ENCODE results near the gene NUS1.
"Not testable (repeated sequence)": the region's sequence is repeated elsewhere in the genome, so short reads cannot be mapped to it uniquely, and the experiment has no call there.

NUS1 gene

DNA sequence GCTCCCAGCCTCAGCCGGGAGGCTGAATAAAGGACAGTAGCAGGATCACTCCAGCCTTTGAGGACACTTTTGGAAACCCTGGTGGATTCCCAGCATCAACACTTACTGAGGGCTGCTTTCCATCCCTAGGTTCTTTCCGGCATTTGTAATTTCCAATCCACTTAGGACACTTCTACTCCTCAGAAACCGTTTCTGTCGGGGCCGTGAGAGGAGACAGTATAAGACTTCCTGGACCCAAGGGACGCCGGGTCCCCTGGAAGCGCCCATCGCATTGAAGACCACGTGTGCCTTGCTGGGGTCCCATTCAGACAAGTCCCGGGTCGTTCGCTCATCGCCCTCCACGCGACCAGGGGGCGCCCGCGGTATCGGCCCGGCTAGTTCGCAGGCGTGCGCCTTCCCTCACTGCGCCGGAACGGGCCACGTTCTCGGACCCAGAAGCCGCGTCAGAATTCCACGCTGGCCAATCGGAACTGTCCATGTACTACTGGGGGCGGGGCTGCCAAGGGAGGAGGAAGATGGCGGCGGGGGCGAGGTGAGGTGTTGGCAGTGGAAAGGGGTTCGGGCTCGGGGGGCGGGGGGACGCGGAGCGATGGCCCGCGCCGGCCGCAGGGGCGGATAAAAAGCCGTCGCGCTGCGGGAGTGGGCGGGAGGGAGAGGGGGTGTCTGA lies at the start of gene NUS1:
NUS1 (plus strand) TSS at position 479 of the 667 bp plus-strand sequence. CDS start 202 bp downstream, outside the sequence.
- DNase-seq = peak; percentile 93

GRCh38 chr6:117627533-117627932 lies 47.7 kb upstream of the NUS1 start:
- no peak for DNase-seq

- DNase-seq = no peak
Observed at GRCh38 chr6:117629119-117629660, 46.1 kb upstream of the NUS1 start.

GRCh38 chr6:117637770-117638169 lies 37.5 kb upstream of the NUS1 start:
- no peak for DNase-seq

- DNase-seq = no peak
Observed at GRCh38 chr6:117642976-117643375, 32.3 kb upstream of the NUS1 start.

DNA sequence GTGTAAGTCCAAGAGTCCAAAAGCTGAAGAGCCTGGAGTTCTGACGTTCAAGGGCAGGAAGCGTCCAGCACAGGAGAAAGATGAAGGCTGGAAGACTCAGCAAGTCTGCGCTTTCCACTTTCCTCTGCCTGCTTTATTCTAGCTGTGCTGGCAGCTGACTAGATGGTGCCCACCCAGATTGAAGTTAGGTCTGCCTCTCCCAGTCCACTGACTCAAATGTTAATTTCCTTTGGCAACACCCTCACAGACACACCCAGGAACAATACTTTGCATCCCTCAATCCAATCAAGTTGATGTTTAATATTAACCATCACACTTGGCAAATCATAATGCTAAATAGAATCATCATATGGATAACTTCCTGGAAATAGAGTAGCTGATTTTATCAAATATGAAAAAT lies 23.3 kb upstream of the NUS1 start:
- DNase-seq = not testable (repeated sequence)

DNA sequence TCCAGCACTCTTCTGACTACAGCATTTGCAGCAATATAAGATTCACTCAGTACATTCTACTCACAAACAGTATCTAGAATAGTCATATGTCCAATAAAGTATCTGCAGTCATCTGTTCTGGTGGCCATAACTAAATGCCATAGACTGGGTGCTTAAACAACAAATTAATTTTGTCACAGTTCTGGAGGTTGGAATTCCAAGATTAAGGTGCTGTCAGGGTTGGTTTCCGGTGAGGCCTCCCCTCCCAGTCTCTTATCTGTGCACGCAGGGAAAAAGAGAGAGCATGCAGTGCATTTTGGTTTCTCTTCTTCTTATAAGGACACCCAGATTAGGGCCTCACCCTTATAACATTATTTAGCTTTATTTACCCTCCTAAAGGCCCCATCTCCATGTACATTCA lies 21.3 kb upstream of the NUS1 start:
- DNase-seq = no peak

- no peak for DNase-seq
Observed at GRCh38 chr6:117655380-117655779, 19.9 kb upstream of the NUS1 start.

- no peak for DNase-seq
Observed at GRCh38 chr6:117666881-117667280, 8.4 kb upstream of the NUS1 start.

- no peak for DNase-seq
Observed at GRCh38 chr6:117668736-117669135, 6.5 kb upstream of the NUS1 start.

GRCh38 chr6:117674503-117674902 lies 766 bp upstream of the NUS1 start:
- no peak for DNase-seq

DNA sequence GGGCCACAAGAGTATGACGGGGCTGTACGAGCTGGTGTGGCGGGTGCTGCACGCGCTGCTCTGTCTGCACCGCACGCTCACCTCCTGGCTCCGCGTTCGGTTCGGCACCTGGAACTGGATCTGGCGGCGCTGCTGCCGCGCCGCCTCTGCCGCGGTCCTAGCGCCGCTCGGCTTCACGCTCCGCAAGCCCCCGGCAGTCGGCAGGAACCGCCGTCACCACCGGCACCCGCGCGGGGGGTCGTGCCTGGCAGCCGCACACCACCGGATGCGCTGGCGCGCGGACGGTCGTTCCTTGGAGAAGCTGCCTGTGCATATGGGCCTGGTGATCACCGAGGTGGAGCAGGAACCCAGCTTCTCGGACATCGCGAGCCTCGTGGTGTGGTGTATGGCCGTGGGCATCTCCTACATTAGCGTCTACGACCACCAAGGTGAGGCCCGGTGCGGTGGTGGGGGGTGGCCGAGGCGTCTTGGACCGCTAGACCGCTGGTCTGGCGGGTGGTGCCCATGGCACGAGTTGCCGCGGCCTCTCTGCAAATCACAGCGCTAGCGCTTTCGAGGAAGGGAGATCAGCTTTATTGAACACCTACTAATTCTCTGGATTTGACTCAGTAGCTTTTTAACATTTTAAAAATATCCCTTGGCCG lies 511 bp downstream of the NUS1 start:
- not testable (repeated sequence) for DNase-seq

GRCh38 chr6:117676577-117677218 lies 1.4 kb downstream of the NUS1 start:
- DNase-seq = no peak

GRCh38 chr6:117677553-117678141 lies 2.4 kb downstream of the NUS1 start:
- no peak for DNase-seq

DNA sequence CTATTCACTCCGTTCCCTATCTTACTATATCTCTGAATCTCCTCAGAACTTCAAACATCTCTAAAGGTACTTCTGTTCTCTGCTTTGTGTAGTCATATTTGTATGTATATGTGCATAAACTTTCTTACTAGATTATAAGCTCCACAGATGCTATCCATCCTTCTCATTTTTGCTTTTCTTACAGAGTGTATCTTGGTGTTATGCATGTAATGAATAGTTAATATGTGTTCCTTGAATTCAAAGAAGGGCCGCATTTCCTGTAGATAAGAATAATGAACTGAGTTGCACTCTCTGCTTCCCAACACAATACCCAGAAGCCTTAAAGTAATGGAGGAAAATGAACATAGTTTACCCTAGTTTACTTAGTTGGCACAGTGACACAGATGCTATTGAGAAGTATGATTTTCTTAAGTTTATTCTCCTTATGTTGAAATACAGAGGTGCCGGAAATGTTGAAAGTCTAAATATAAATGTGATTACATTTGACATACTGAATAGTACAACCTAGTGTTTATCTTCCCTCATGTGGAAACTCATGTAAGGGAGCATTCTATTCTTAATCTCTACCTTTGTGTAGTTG lies 6.0 kb downstream of the NUS1 start:
- DNase-seq = no peak

DNA sequence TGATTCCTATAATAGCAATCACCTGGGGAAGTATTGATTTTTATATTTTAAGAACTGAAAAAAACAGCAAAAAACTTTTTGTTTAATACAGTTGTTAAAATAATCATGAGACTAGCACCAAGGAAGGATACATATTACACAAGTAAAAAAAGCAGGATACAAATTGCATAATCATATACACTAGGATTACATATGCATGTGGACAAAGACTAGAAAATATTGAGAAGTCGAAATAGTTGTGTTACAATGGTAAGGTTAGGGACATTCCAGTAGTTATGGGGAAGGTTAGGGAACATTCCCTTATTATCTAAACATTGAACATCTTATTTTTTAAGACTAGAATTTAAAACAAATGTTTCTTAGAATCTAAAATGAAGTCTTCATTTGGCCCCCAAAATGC lies 9.5 kb downstream of the NUS1 start:
- DNase-seq = no peak

GRCh38 chr6:117685359-117685758 lies 10.1 kb downstream of the NUS1 start:
- DNase-seq = no peak

GRCh38 chr6:117687021-117687648 lies 11.9 kb downstream of the NUS1 start:
- DNase-seq = no peak

DNA sequence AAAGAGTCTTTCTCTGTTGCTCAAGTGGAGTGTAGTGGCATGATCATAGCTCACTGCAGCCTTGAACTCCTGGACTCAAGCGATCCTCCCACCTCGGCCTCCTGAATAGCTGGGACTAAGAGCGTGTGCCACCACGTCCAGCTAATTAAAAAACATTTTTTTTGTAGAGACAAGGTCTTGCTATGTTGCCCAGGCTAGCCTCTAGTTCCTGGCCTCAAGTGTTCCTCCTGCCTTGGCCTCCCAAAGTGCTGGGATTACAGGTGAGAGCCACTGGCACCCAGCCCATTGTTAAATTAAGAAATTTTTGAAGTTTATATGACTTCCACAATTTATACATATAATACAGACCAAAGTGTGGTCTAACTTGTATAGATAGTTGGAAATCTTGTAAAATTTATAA lies 14.3 kb downstream of the NUS1 start:
- DNase-seq = not testable (repeated sequence)

DNA sequence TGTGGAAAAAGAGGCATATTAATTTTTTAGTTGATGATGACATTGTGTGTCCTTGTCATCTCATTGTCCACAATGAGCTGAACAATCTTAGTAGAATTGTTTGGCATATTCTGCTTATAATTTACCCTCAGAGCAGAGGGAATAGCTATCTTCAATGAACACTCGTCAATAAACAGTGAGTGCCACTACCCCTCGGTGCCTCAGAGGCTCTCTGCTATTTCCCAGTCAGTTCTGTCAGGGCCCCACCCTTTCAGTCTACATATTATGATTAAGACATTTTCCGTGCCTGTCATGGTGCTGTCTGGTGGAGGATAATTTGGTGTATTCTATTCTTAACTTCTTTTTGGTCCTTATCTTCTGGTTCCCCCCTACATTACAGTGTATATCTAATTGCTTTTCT lies 31.2 kb downstream of the NUS1 start:
- no peak for DNase-seq

- DNase-seq = not testable (repeated sequence)
Observed at GRCh38 chr6:117706936-117707509, 31.8 kb downstream of the NUS1 start.

GRCh38 chr6:117711369-117711768 lies 36.1 kb downstream of the NUS1 start:
- DNase-seq = no peak

Measured in NCI-H69 (cell line).